ENCODE measurements around the gene PSMB7.

PSMB7 gene

DNA sequence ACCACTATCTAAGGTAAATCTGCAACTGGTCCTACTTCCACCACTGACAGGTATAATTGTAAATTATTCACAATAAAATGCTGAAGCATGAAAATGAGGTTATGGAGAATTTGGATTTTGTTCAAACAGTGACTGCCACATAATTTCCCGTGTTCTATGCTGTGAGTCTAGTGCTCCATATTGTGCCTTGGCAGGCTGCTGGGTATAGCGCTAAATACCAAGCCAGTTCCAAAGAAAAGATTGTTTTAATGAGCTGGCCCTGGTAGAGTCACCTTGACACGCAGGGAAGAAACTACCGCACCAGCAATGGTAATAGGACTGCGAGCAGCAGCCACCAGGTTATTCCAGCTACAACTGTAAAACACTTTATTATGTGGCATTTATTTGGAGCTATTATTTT, 30.4 kb downstream of the PSMB7 start:
- Mint-ChIP-seq H3K27me3 (no peaks in the 10 kb centered on the region), H3K9me3 (no peaks in the 10 kb centered on the region), H3K4me3 (no peak overlapping the region), H3K27ac (no peak overlapping the region), H3K4me1 (peaks cover 28% of the 10 kb centered on the region), H3K36me3 (peaks cover 25% of the 10 kb centered on the region)
- no peak for ATAC-seq

GRCh38 chr9:124384210-124384609, 31.0 kb downstream of the PSMB7 start:
- H3K27ac Mint-ChIP-seq: no peak overlapping the region
- H3K4me3 Mint-ChIP-seq: no peak overlapping the region
- no peak for ATAC-seq
- H3K27me3 Mint-ChIP-seq: no peaks in the 10 kb centered on the region
- H3K9me3 Mint-ChIP-seq: no peaks in the 10 kb centered on the region
- H3K36me3 Mint-ChIP-seq: peaks cover 25% of the 10 kb centered on the region
- peaks cover 23% of the 10 kb centered on the region for H3K4me1 Mint-ChIP-seq

DNA sequence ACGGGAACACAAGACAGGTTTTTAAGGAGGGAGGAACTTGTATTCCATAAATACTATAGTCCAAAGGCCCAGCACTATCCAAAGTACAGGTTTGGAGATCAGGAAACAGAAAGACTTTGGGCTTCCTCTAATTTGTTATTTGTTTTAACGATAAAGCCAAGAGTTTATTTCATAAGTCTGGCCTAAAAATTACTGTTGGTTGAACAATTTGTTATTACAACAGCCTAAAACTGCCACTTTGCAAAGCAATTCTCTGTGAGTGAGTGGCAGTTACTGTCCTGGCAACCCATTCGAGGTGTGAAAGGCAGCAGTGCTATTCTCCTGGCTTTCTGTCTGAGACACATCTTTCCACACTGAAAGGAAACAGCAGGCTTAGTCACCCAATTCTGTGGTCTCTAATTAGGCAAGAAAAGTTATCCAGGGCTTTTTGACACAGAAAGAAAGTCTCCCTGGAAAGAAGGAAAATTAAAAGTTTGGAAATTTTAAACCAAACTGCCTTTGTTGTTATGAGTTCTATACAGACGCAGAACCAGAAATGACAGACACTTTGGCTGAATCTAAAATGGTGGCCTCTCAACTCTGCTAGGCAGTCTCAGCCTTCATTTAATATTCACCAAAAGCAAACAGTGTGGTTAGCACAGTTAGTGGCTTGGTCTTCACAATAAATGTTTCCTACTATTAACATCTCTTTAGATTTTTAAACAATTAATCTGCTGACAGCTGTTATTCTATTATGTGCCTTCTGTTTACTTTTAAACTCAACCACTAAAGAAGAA, 33.9 kb downstream of the PSMB7 start:
- peaks cover 26% of the 10 kb centered on the region for H3K36me3 Mint-ChIP-seq
- peaks cover 9% of the 10 kb centered on the region for H3K4me1 Mint-ChIP-seq
- no peak overlapping the region for H3K4me3 Mint-ChIP-seq
- no peaks in the 10 kb centered on the region for H3K9me3 Mint-ChIP-seq
- ATAC-seq: no peak
- H3K27ac Mint-ChIP-seq: no peak overlapping the region
- no peaks in the 10 kb centered on the region for H3K27me3 Mint-ChIP-seq

GRCh38 chr9:124377551-124378406, 37.5 kb downstream of the PSMB7 start:
- no peak for ATAC-seq
- H3K36me3 Mint-ChIP-seq: peaks cover 33% of the 10 kb centered on the region
- no peaks in the 10 kb centered on the region for H3K27me3 Mint-ChIP-seq
- H3K27ac Mint-ChIP-seq: no peak overlapping the region
- H3K9me3 Mint-ChIP-seq: no peaks in the 10 kb centered on the region
- H3K4me1 Mint-ChIP-seq: peaks cover 10% of the 10 kb centered on the region
- no peak overlapping the region for H3K4me3 Mint-ChIP-seq

- Mint-ChIP-seq H3K27me3 (no peaks in the 10 kb centered on the region), H3K4me1 (peaks cover 25% of the 10 kb centered on the region), H3K9me3 (no peaks in the 10 kb centered on the region), H3K36me3 (peaks cover 47% of the 10 kb centered on the region), H3K4me3 (no peak overlapping the region), H3K27ac (no peak overlapping the region)
- no peak for ATAC-seq
Measured at GRCh38 chr9:124376329-124376728, 38.9 kb downstream of the PSMB7 start.

DNA sequence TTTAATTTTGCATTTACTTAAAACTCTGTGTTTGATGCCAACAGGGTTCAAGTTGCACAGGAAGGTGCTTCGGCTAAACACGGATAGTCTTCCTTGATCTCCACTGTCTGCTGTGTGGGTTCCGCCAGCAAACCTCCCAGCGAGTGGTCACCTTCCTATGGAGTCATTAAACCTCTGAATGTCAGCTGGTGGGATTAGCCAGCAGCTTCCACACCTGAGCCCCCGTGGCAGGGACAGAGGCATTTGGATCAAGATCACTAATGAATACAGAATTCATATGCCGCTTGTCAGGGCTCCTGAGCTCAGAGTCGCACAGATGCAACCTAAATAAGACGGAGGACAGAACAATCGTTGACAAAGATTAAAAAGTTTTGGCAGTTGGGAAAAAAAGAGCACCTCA, 39.5 kb downstream of the PSMB7 start:
- peaks cover 28% of the 10 kb centered on the region for H3K4me1 Mint-ChIP-seq
- H3K27ac Mint-ChIP-seq: no peak overlapping the region
- no peak overlapping the region for H3K4me3 Mint-ChIP-seq
- H3K27me3 Mint-ChIP-seq: no peaks in the 10 kb centered on the region
- H3K9me3 Mint-ChIP-seq: no peaks in the 10 kb centered on the region
- H3K36me3 Mint-ChIP-seq: peaks cover 49% of the 10 kb centered on the region
- ATAC-seq: no peak

GRCh38 chr9:124373851-124374250, 41.4 kb downstream of the PSMB7 start:
- Mint-ChIP-seq H3K36me3 (peaks cover 35% of the 10 kb centered on the region), H3K27ac (no peak overlapping the region), H3K4me1 (peaks cover 36% of the 10 kb centered on the region), H3K4me3 (no peak overlapping the region), H3K9me3 (no peaks in the 10 kb centered on the region), H3K27me3 (no peaks in the 10 kb centered on the region)
- no peak for ATAC-seq

DNA sequence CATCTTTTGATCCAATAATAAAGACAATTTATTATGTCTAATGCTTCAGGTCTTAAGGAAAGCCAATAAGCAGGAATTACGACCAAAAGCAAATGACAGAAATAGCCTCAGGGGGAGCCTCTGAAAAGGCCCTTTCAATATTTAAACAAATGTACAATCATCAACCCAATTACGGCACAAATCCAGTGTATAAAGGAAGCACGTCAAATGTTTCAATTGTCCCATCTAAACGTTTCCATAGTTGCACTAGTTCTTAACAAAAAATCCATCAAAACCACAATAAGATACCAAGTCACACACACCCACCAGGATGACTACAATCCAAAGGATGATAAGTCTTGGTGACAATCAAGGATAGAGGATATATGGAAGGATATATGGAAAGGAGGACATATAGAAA, 41.9 kb downstream of the PSMB7 start:
- Mint-ChIP-seq H3K4me1 (peaks cover 33% of the 10 kb centered on the region), H3K27ac (no peak overlapping the region), H3K27me3 (no peaks in the 10 kb centered on the region), H3K9me3 (no peaks in the 10 kb centered on the region), H3K4me3 (no peak overlapping the region), H3K36me3 (peaks cover 37% of the 10 kb centered on the region)
- no peak for ATAC-seq

DNA sequence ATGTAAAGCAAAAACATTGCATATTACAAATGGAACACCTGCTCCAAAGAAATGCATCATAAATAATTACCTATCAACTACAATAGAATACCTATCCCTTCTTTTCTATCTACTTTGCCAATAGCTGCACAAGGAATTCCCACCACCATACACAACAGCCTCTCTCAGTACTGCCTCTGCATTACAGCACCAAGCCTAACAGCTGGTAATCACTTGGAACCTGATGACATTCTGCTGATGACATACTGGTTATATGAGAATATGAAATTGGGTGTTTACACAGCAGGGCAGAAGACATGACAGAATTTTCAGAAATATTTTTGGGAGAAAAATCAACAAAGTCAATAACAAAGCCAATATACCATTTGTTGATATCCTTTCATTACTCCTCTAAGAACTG, 43.2 kb downstream of the PSMB7 start:
- H3K36me3 Mint-ChIP-seq: peaks cover 43% of the 10 kb centered on the region
- H3K4me3 Mint-ChIP-seq: no peak overlapping the region

GRCh38 chr9:124370896-124371582, 44.2 kb downstream of the PSMB7 start:
- no peaks in the 10 kb centered on the region for H3K27me3 Mint-ChIP-seq
- H3K36me3 Mint-ChIP-seq: peaks cover 47% of the 10 kb centered on the region
- peaks cover 44% of the 10 kb centered on the region for H3K4me1 Mint-ChIP-seq
- ATAC-seq: no peak
- H3K9me3 Mint-ChIP-seq: no peaks in the 10 kb centered on the region
- no peak overlapping the region for H3K4me3 Mint-ChIP-seq
- peak overlapping the region; percentile 29 for H3K27ac Mint-ChIP-seq

More for the DNA sequence above, 43.2 kb downstream of the PSMB7 start:
- Mint-ChIP-seq H3K4me1 (peaks cover 39% of the 10 kb centered on the region), H3K27me3 (no peaks in the 10 kb centered on the region), H3K9me3 (no peaks in the 10 kb centered on the region), H3K27ac (no peak overlapping the region)
- no peak for ATAC-seq

DNA sequence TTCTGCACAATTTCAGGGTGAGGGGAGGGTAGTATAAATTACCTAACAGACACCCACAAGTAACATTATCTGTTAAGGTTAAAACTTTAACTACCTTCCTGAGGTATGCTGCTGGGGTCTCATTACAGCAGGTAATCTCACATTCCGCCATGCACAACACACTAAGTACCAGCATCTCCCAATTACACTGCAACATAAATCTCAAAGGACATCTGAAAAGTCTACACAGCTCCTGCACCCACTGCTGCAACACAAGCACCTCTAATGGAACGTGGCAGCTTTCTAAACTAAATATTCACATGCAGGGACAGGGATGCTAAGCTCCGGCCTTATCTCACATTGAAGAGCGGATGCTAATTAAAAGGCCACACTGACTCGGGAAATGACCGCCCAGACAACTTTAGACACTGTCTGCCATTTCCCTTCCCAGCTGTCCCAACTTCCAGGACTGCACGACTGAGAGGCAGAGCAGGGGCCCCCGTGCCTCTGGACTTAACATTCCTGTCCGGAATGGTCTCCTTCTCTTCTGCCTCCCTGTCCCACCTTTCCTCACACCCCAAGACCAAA, 45.9 kb downstream of the PSMB7 start:
- peaks cover 47% of the 10 kb centered on the region for H3K36me3 Mint-ChIP-seq
- H3K27me3 Mint-ChIP-seq: no peaks in the 10 kb centered on the region
- H3K4me3 Mint-ChIP-seq: no peak overlapping the region
- H3K4me1 Mint-ChIP-seq: peaks cover 53% of the 10 kb centered on the region
- no peak for ATAC-seq
- peak overlapping the region; percentile 23 for H3K27ac Mint-ChIP-seq
- H3K9me3 Mint-ChIP-seq: no peaks in the 10 kb centered on the region

DNA sequence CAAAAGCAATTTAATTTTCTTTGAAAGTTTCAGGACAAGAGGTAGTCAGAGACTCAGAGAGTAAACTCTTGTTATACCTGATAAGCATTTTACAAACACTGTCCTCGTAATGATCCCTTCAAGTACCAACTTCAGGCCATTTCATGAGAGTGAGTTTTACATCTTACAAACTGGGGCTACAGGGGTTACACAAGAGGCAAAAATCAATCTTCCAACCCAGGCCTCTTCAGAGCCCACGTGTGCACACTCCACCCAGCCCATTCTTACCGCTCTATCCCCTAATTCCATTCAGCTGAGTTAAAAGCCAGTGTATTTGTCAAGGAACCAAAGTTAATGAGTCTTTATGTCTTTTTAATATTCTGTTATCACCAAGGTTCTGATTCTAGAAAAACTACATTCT, 46.5 kb downstream of the PSMB7 start:
- Mint-ChIP-seq H3K36me3 (peaks cover 48% of the 10 kb centered on the region), H3K27me3 (no peaks in the 10 kb centered on the region), H3K4me1 (peaks cover 53% of the 10 kb centered on the region), H3K9me3 (no peaks in the 10 kb centered on the region), H3K27ac (peak overlapping the region; percentile 23), H3K4me3 (no peak overlapping the region)
- ATAC-seq: no peak

GRCh38 chr9:124366476-124367220, 48.6 kb downstream of the PSMB7 start:
- H3K9me3 Mint-ChIP-seq: no peaks in the 10 kb centered on the region
- H3K27ac Mint-ChIP-seq: no peak overlapping the region
- no peak for ATAC-seq
- H3K36me3 Mint-ChIP-seq: peaks cover 45% of the 10 kb centered on the region
- H3K4me3 Mint-ChIP-seq: no peak overlapping the region
- no peaks in the 10 kb centered on the region for H3K27me3 Mint-ChIP-seq
- H3K4me1 Mint-ChIP-seq: peaks cover 41% of the 10 kb centered on the region

DNA sequence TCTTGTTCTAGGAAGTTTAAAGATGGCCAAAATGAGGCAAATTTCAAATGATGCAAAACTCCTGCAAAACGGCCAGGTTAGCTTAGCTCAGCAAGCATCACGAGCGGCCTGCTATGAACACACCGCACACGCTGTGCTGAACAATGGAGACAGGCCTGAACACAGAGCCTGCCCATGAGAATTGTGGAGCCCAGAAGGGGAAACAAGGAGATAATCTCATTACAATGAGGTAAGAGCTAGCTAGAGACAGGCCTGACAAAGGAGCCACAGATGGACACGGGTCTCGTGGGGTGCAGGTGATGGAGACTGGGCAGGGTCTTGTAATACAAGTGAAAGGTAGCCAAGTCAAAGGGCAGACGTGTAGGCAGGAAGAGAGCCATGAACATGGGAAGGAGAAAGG, 50.2 kb downstream of the PSMB7 start:
- peaks cover 37% of the 10 kb centered on the region for H3K4me1 Mint-ChIP-seq
- no peaks in the 10 kb centered on the region for H3K27me3 Mint-ChIP-seq
- ATAC-seq: no peak
- H3K9me3 Mint-ChIP-seq: no peaks in the 10 kb centered on the region
- peaks cover 39% of the 10 kb centered on the region for H3K36me3 Mint-ChIP-seq
- no peak overlapping the region for H3K4me3 Mint-ChIP-seq
- H3K27ac Mint-ChIP-seq: peak overlapping the region; percentile 11

Data from stimulated activated memory B cell treated with anti-CD40 and anti-IgM and Interleukin-4, amounts not matched to agents 10 μg/mL and 1 μg/mL and 100 μg/mL, for 72 hours (primary cell).